Activated CD8-positive, alpha-beta memory T cell treated with anti-CD3 and anti-CD28 coated beads for 24 hours (primary cell): ENCODE results near the gene PDE4D.
"Not testable (repeated sequence)": the region's sequence is repeated elsewhere in the genome, so short reads cannot be mapped to it uniquely, and the experiment has no call there.

Experiments used
- DNase-seq: peaks from one replicate; pipeline ENCODE4 v3.0.0-alpha.2; 2020

Gene PDE4D

DNA sequence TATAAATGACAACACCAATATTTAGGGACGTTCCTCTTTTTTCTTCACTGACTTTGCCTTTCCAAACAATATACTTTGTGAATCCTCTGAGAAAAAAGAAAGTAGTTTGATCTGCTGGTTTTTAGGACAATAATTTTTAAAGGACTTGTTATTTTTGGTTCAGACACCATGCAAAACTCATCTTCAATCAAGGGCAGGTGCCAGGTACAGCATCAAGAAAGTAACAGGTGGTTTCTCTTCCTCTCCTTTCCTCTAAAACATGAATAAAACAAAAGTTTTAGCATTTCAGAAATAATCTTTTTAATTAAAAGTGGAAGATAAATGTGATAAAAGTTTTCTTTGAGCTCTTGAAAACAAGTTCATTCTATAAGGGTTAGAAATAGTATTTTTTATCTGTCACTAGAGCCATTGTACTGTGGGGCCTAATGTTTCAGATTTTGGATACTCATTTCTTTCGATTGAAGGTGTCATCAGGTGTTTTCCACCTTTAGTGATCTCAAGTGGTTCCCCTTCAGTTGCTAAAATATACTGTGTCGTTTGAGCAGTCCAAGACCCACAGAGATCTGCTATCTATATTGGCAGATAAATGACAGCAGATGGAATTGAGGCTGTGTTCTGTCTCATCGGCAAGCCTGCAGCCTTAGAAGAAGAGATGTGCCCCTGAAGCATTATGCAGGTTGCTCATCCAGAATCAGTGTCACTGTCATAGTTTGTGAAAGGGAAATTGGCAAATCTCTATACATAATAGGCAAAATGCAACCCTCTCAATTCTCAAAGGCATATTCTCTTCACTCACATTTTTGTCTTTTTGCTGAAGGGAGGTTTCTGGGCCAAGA lies 499.7 kb downstream of the PDE4D start:
- DNase-seq: no peak

DNA sequence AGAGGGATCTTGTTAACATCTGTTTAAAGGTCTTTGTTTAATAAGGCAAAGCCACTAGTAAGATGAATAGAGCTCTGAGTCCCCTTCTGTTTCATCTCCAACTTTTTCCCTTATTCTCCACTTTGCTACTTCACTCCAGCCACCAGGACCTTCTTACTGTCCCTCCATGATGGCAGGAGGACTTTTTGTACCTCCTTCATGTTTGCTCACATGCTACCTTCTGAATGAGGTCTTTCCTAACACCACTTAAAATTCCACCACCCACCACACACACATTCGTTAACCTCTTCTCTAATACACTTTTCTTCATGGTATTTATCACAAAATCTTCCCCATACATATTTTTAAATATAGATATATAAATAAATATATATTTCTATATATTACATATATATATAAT lies 501.9 kb downstream of the PDE4D start:
- DNase-seq: no peak

DNA sequence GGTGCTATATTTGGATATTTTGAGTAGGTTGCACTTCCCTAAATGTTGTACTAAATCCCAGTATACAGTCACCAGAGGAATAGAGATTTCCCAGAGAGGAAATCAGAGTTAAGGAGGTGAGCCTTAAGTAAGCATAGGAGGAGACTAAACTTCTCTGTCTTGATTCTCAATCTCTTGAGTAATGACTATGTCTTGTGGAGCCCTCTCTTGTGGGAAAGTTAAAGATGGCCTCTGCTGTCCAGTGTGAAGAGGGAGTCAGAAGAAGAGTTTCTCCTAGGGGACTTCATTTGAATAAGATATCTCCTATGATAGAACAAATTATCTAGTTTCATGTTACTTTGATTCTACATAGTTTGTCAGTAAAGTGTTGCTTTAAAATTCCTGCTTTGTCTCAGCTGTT lies 502.5 kb downstream of the PDE4D start:
- DNase-seq: no peak

DNA sequence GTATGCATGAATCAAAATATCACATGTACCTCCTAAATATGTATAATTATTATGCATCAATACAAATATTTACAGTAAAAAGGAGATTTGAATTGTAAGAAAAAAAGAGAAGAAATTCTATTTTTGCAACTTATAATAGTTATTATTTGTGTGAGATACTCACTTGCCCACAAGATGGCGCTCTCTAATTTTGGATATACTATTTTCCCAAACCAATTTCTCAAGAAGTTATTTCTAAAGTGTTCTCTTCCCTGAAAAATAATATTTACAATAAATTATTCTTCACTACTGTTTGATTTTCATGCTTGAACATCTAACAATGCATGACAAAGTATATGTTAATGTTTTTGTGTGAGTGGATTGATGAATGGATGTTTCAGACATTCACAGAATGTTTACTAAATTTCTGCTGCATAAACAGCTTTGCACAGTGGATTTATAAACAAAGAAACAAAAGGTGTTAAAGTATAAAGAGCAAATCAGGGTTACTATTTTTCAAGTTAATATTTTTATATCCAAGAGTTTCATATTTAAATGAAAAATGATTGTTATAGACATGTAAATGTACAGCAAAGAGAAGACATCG lies 503.4 kb downstream of the PDE4D start:
- no peak for DNase-seq

DNA sequence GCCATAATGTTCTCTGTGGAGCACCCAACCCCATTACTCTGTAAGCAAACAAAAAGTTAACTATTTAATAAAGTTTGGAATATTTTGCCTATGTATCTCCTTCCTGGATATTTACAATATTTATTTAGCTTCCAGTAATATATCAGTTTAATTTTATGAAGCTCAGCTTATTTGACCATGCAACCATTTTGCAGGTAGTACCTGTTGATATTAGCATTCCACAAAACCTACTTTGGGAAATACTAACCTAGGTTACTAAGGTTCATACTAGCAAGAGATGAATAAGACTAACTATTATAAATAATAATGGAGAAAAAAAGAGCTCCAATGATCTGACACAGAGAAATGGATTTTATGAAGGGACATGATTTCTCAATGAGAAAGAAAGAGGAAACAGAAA lies 506.4 kb downstream of the PDE4D start:
- DNase-seq: no peak

DNA sequence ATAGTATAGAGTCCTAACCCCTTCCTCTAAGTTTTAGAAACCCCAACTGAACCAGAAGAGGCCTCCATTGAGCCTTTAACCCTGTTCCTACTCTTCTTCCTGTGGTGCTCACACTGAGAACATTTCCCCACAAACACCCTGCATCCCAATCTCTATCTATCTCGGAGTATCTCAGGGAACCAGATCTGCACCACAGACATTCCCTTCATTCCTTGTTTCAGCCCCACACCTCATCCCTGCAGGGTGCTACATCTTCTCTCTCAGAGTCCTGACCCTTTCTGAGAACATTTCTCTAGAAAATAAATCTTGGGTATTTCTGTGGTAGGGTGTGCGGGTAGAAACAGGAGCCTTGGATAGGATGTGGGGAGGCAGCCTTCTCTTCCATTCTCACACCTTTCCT lies 507.8 kb downstream of the PDE4D start:
- DNase-seq: no peak

DNA sequence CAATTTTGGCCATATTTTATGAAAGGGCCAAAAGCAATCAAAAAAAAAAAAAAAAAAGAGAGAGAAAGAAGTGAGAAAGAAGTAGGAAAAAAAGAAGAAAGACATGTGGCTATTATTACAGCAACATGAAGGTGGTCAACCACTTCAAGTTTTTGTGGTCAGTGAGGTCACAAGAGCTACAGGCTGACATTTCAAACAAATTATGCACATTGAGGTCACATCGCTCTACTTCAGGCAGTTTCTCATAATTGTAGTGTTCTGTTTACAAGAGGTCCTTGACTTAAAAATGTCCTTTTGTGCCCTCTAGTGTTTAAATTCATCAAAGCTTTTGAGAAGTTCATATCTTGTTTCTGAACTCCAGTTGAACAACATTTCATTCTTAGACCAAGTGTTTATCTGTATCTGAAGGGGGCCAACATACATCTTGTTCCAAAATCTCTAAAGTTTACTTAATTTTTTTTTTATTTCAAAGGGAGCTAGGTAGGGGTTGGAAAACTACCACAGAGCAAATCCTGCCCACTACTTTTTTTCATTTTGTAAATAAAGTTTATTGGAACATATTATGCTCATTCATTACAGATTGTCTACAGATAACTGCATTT lies 513.1 kb downstream of the PDE4D start:
- no peak for DNase-seq

DNA sequence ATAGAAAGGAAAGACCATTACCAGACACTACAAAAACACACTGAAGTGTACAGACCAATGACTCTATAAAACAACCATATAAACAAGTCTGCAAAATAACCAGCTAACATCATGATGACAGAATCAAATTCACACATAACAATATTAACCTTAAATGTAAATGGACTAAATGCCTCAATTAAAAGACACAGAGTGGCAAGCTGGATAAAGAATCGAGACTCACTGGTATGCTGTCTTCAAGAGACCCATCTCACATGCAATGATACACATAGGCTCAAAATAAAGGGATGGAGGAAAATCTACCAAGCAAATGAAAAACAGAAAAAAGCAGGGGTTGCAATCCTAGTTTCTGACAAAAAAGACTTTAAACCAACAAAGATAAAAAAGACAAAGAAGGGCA lies 519.5 kb downstream of the PDE4D start:
- not testable (repeated sequence) for DNase-seq

DNA sequence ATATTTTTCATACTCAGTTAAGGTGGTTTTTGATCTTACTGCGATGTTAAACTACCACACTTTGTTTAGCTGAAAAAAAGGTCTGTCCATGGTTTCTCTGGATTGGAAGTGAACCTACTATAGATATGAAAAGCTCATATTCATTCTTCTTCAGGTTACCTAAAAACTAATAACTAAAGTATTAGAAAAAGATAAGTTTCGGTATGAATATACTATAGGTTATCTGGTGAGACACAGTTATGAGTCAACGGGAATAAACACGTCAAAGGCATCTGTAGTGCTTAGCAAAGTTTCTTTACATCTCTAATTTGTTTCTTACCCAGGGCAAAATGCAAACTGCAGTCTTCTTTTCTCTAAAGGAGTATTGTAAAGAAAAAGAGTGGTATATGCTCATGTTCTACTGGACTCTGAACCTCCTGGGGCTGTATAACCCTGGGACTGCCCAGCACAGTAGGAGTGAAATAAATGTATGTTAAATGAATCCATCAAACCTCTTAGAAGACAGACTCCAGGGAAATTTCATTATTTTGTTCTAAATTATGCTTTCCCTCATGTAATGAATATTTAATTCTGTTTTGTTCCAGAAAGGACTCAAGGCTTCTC lies 521.9 kb downstream of the PDE4D start:
- no peak for DNase-seq

DNA sequence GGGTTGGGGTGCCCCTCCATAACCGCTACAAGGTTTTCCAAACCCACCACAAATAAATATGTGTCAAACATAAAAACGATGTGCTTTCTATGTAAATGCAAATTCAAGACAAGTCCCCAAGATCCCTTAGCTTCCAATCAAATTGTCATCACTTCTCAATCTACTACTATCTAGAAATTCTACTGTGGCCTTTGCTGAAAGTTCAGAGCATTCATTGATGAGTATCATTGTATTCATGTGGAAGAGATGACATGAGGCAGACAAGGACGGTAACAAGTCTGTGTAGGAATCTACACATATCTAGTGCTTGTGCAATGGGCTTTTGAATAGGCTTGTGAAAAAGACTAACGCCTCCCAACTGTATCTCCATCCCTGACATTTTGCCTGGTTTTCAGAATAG lies 524.6 kb downstream of the PDE4D start:
- DNase-seq: no peak

DNA sequence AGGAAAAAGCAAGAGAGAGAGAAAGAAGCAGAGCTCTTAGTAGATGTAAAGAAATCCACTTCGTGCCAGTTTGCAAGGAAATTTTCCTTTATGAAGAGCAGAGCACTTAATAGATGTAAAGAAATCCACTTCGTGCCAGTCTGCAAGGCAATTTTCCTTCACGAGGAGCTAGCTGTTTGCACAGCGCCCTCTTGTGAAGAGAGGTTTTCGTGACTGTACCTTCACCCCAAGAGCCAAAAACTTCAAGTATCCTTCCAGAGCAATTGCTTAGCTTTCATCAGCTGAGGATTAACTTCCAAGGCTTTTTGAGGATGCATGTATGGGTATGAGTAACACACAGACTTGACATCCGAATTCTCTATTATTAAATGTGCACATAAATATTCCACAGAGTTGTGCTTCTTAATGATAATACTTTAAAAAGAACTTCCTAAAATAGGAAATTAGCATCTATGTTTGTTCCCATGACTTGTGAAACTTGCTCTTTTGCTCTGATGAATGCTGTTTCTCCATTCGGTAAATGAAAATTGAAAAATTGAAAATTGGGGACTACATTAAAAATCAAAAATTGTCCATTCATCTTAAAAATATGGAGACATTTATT lies 525.6 kb downstream of the PDE4D start:
- DNase-seq: peak; percentile 59

DNA sequence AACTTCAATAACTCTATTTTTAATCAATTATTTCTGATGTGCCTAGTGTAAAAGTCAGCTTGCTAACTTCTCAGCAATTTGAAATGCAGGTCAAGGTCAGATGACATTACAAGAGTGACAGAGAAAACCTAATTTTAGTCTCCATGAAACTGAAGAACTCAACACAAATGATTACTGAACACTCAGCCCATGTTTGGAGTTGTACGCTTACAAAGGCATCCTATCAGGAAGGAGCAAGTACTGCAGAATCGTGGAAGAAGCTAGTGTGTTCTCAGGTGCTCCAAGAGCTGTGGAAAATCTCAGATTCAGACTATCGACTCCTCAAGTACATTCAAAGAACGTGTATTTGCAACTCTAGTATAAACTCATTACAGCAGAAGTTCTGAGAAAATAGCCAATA lies 526.7 kb downstream of the PDE4D start:
- DNase-seq: no peak

DNA sequence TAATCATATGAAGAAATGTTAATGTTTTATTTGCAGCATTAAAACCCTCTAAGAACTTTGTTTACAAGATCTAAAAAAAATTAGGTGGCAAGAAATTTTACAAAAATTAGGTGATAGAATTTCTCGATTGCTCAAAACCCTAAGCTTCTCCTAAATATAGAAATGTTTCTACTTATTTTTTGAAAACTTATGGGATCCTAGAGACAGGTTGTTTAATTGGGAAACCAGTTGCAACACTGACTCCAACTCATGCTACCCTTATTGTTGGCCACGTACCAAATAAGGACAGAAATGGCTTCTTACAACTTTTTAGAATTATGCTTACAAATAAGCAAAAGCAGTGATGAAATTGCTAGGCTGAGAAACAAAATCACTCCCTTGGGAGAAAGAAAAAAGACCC lies 531.1 kb downstream of the PDE4D start:
- DNase-seq: no peak

DNA sequence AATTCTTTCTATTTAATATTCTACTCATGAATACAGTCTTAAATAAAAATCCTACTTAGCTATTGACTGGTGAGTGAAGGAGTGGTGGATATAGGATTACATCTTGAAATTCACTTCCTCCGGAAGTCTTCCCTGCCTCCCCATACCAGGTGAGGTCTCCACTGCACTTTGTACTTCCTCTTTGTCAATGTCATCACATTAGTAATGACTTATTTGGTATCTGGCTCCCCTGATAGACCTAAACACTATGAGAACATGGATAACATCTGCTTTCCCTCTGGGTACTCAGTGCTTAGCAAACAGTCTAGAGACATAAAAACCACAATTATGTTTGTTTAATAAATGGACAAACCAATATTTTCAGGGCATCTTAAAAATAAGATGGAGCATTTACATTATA lies 532.1 kb downstream of the PDE4D start:
- DNase-seq: no peak

DNA sequence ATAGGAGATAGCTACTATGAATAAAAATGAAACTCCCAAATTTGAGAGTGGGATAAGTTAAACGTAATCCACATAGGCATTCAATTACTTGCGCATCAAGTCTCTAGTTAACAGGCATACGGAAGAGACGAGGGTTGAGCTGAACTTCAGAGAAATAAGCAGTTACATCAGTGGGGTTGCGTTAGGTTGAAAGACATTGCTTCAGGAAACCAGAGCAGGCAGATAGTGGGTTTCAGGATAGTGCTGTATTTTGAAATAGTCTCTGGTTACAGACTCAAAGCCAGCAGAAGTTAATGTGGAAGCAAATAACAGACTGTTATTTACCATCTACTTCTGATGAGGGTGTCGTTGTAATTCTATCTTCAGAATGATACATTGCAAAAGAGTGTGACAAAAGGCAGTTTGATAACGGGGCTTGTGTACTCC lies 533.4 kb downstream of the PDE4D start:
- DNase-seq: no peak

DNA sequence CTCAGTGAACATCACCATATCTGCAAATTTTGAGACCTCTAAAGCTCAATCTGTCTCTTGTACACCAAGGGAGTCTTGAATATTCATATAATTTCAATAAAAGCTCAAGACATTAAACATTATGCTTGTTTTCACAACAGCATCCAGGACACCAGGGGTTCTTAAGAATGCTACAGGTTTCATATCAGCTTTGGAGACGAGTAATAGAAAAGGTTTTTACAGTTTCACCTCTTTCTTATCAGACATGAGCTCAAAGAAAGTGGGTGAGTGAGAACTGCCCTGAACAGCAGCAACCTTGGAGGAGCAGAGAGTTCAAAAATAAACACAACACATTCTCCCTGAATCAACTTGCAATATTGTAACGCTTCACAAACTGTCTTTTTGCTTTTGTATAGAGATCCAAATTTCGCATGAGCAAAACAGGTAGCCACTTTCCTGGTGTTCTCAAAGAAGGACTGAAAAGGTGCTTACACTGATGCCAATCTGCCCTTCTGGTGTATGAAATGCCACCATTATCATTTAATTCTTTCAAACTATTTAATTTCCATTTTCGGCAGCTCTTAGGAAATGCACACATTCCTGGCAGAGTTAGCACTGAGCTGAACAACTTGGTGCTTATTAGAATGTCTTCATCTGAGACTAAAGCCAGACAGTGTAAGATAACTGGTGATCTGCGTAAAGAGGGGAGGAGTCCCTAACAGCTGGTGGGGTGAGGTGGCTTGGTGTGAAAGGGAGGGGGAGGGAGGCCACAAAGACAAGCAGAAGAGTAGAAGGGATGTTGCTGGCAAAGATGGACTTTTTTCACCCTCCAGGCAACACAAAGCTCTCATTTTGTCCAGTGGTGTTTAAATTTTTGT lies 535.3 kb downstream of the PDE4D start:
- DNase-seq: no peak

DNA sequence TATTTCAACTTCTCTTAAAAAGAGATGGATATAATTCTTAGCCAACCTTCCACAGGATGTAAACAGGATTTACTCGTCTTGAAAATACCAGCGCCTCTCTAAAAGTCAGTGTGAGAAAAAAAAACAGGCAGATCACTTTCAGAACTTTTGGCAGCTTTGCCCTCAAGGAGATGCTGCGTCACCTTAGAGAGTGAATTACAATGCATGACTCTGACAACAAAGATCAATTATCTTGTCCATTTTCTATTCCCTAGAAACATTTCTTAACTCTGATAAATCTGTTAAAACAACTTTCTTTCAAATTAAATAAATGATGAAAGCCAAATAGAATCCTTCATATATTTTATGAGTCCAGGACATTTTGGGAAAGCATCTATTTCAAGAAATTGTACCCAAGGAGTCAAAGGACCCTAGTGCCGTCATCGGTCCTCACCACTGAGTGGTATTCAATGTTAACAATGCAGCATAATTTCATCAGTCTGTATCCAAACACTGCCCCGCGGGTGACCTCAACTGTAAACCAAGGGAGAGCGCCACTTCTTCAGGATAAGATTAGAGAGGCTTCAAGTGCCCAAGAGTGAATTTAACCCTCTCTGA lies 536.0 kb downstream of the PDE4D start:
- DNase-seq: no peak

DNA sequence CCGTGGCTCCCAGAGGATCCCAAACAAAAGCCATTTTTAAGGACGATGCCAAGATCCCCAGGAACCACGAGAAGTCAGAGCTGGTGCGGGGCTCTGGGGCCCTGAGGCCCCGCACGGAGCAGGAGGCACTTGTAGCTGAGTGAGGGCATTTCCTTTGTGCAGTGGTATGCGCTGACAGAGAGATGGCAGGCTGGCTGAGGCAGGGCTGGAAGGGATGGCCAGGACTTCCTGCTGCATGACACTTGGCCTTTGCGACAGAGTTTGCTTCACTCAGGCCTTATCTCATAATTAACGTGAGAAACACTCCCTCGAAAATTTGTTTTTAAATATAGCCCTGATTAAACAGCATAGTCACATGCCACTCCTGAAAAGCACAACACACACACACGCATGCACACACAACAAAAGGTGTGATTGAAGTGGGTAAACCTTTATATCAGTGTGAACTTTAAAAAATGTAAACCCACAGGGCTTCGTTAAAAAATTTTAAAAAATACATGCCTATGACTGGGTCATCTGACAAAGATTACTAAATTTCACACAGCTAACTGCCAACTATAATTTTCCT lies 536.6 kb downstream of the PDE4D start:
- DNase-seq: no peak

DNA sequence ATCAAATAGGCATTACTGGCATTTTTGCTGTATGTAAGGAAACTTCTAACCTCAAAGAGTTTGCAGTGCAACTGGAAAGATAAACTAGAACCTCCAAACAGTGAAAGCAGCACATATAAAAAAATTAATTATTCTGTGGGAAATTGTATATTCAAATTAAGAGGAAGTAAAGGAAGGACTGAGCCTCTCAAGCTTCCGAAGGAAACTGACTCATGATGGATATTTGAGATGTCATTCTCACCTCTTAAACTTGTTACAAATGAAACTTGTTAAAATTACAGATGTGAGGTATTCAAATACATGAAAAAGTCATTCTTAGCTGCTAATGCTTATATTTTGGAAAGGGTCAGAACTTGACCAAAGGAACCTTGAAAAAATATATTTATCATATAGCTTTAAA lies 538.7 kb downstream of the PDE4D start:
- no peak for DNase-seq

DNA sequence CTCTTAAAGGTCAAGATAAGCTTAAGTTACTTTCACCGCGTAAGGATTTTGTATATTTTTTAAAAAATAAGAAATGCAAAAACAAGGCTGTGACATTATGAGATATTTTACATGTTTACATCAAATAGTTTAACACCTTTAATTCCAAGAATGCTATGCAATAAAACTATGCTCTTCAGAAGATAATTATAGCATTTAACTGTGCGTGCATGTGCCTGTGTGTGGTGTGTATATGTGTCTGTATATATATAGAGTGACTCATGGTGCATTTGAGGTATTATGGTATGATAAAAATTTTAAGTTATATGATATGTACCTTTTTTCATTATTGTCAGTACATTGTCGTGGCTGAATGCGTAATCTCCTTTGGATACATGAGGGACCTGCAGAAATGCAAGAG lies 539.3 kb downstream of the PDE4D start:
- no peak for DNase-seq

DNA sequence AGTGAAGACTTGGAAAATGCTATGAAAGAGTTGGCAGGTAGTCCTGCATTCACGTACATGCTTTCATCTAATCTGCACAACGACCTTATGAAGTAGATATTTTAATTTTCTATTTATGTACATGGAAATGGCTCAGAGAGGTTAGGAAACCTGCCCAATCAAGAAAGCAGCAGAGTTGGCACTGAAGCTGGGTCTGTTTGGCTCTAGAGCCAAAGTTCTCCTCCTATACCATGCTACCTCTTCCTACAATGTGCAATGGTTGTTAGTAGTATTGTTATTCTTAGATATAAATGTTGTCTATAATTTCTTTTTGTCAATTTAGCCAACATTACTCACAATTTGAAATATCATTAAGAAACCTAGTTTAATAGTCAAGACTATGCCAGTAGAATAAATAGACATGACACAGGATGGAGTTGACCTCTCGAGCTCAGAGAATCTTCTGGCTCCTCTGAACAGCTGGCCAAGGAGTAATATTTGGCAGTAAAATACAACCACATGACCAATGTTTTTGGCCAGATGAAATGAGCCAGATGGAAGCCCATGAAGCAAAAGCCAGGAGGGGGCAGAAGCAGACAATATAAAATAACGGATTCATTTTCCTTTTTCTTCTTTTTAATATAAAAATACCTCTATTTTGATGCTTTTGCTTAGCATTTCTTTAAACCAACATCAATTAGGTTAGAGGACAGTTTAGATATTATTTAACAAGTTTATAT lies 542.3 kb downstream of the PDE4D start:
- no peak for DNase-seq
